HCT116 (cell line): ENCODE measurements around the gene EIF4ENIF1.

Source experiments
- MAX ChIP-seq: IDR thresholded peaks from 2 replicates; pipeline ENCODE4 v1.6.1; 2012
- POLR2A ChIP-seq: IDR thresholded peaks from 2 replicates; pipeline ENCODE4 v1.7.0; 2011; ENCODE audit warnings: borderline replicate concordance; ENCODE audit not compliant: insufficient read depth, insufficient read length; ENCODE audit errors: extremely low read depth
- POLR2AphosphoS5 ChIP-seq: IDR thresholded peaks from 2 replicates; pipeline ENCODE4 v1.6.1; 2011; ENCODE audit warnings: mild to moderate bottlenecking, low read depth, low read length, moderate library complexity
- RAD21 ChIP-seq: IDR thresholded peaks from 2 replicates; pipeline ENCODE4 v1.6.1; 2012; ENCODE audit warnings: low read depth, mild to moderate bottlenecking
- SIN3A ChIP-seq: IDR thresholded peaks from 2 replicates; pipeline ENCODE4 v1.6.1; 2012; ENCODE audit warnings: low read depth
- TF ChIP-seq, protein P1 (sequence below), 3 experiments: fragments of 200-600 bp in 1 of 3; sonication (generic) in 1 of 3; IDR thresholded peaks in 2 of 3; conservative IDR thresholded peaks in 1 of 3; 2 replicates each; pipeline ENCODE4 v1.5.1; 2012 to 2017; ENCODE audit warnings: low read depth in 2 of 3, low read length in 2 of 3, antibody characterized with exemption in 1 of 3, borderline replicate concordance in 1 of 3, control low read depth in 1 of 3, mild to moderate bottlenecking in 1 of 3, mixed read lengths in 1 of 3, mixed run types in 1 of 3, moderate library complexity in 1 of 3; ENCODE audit not compliant: insufficient read depth in 1 of 3

DNA sequence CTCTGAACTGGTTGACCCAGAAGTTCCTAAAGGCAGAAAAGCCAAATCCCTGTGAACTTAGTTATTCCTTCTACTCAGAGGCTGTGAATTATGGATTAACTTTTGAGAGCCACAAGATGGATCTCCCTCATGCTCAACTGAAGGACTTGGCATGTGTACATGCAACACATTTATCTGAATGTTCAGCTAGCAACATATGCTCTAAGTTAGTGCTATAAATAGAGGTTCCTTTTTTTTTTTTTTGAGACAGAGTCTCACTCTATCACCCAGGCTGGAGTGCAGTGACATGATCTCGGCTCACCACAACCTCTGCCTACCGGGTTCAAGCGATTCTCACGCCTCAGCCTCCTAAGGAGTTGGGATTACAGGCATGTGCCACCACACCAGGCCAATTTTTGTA, 40.1 kb downstream of the EIF4ENIF1 start:
- TF ChIP-seq RAD21 (no peak), MAX (no peak), POLR2A (no peak), SIN3A (no peak), POLR2AphosphoS5 (no peak)
- TF ChIP-seq, protein P1, sequence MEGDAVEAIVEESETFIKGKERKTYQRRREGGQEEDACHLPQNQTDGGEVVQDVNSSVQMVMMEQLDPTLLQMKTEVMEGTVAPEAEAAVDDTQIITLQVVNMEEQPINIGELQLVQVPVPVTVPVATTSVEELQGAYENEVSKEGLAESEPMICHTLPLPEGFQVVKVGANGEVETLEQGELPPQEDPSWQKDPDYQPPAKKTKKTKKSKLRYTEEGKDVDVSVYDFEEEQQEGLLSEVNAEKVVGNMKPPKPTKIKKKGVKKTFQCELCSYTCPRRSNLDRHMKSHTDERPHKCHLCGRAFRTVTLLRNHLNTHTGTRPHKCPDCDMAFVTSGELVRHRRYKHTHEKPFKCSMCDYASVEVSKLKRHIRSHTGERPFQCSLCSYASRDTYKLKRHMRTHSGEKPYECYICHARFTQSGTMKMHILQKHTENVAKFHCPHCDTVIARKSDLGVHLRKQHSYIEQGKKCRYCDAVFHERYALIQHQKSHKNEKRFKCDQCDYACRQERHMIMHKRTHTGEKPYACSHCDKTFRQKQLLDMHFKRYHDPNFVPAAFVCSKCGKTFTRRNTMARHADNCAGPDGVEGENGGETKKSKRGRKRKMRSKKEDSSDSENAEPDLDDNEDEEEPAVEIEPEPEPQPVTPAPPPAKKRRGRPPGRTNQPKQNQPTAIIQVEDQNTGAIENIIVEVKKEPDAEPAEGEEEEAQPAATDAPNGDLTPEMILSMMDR (IDR thresholded peaks at IDR 0.05 in 2 of 3, conservative IDR thresholded peaks at IDR 0.05 in 1 of 3; ENCODE audit: borderline replicate concordance in 1 of 3, insufficient read depth in 1 of 3, low read depth in 2 of 3, low read length in 2 of 3), result no peak
